ENCODE measurements around the gene METTL23.

- TF ChIP-seq SIN3A (IDR thresholded peaks at IDR 0.05; ENCODE audit: low read depth) (no peak), POLR2A (IDR thresholded peaks at IDR 0.05; ENCODE audit: borderline replicate concordance, extremely low read depth, insufficient read depth, insufficient read length) (no peak), EZH2 (IDR thresholded peaks at IDR 0.05) (no peak), JUND (IDR thresholded peaks at IDR 0.05) (no peak), POLR2AphosphoS5 (IDR thresholded peaks at IDR 0.05; ENCODE audit: low read depth, low read length) (no peak), MAX (IDR thresholded peaks at IDR 0.05) (no peak), EZH2phosphoT487 (IDR thresholded peaks at IDR 0.05; ENCODE audit: borderline replicate concordance) (no peak), CEBPB (IDR thresholded peaks at IDR 0.05; ENCODE audit: low read depth) (no peak), CTCF (IDR thresholded peaks at IDR 0.05 in 2 of 3, conservative IDR thresholded peaks at IDR 0.05 in 1 of 3; ENCODE audit: borderline replicate concordance in 1 of 3, insufficient read depth in 1 of 3, low read depth in 2 of 3, low read length in 2 of 3) (no peak), ATF3 (IDR thresholded peaks at IDR 0.05) (no peak)
Observed at GRCh38 chr17:76738468-76738850, 11.8 kb downstream of the METTL23 start.

Data from HCT116 (cell line).